ENCODE data around the gene HIF1A. TPM values are rescaled to one million over a fixed set of nuclear protein-coding genes. Genes with fewer than 3 reads are reported as not detected.
"Not testable (repeated sequence)": the region's sequence is repeated elsewhere in the genome, so short reads cannot be mapped to it uniquely, and the experiment has no call there.

Gene HIF1A
- total and polyA plus RNA-seq, 10 of the 15 experiments (the other 5 are each of a cell fraction or from before 2014, with no cell fraction given) = 18.3 to 97.0 (median 75.3) TPM

GRCh38 chr14:61754627-61755381 lies 59.5 kb downstream of the HIF1A start:
- SMC1A ChIA-PET (ENCODE audit: uncharacterized antibody, unreplicated experiment) = no interaction called here
- no peak overlapping the region for H3K27ac ChIP-seq (ENCODE audit: control insufficient read depth, insufficient read depth)
- no peaks in the 10 kb centered on the region for H3K36me3 ChIP-seq (ENCODE audit: control insufficient read depth in 2 of 2, insufficient read depth in 2 of 2, low read length in 1 of 2)
- in situ Hi-C loops (cut with MboI) = no loop called here
- CTCF ChIA-PET = interaction anchor here (2.3 to 4.9 kb wide), 2 partner anchors 83 to 279 kb away, joined by 9 to 37 read pairs; no protein-coding TSS in a partner anchor
- FAIRE-seq (no peak), DNase-seq (ENCODE audit: low read depth, low spot score) (no peak), ATAC-seq (no peak)
- RAD21 ChIA-PET (ENCODE audit: unreplicated experiment) = interaction anchor here (10.8 kb wide), 1 partner anchor 8 kb away, joined by 102 read pairs; the partner anchor contains the start of gene SNAPC1
- peaks cover 15% of the 10 kb centered on the region for H3K79me2 ChIP-seq (ENCODE audit: control insufficient read depth, insufficient read depth, low read length)
- no peaks in the 10 kb centered on the region for H3K9me3 ChIP-seq (replicated peaks; ENCODE audit: control insufficient read depth, insufficient read depth, low read length)
- peaks cover 15% of the 10 kb centered on the region for H3K4me1 ChIP-seq (ENCODE audit: control insufficient read depth, insufficient read depth, low read length)
- TF ChIP-seq ZNF274 (IDR thresholded peaks at IDR 0.05; ENCODE audit: insufficient read depth, insufficient read length) (no peak), ZZZ3 (IDR thresholded peaks at IDR 0.05; ENCODE audit: control insufficient read depth, insufficient read length, low read depth) (no peak), SUZ12 (IDR thresholded peaks at IDR 0.05; ENCODE audit: unreplicated experiment) (no peak), JUNB (IDR thresholded peaks at IDR 0.05) (no peak), RFX5 (IDR thresholded peaks at IDR 0.05; ENCODE audit: low read depth, low read length) (no peak), BHLHE40 (IDR thresholded peaks at IDR 0.05; ENCODE audit: borderline replicate concordance in 1 of 2, low read depth in 2 of 2, low read length in 1 of 2) (no peak), IRF4 (IDR thresholded peaks at IDR 0.05; ENCODE audit: low read depth, low read length) (no peak)
- no peak overlapping the region for H3K4me2 ChIP-seq (ENCODE audit: control insufficient read depth, insufficient read depth)
- 89% methylated on average over 5 of the region's 5 CpGs for WGBS (ENCODE audit: insufficient coverage, insufficient replicate concordance, low lambda C conversion rate, missing lambda C conversion rate)
- no peak overlapping the region for H3K4me3 ChIP-seq
- intact Hi-C loops (cut with micrococcal nuclease; ENCODE audit: unreplicated experiment) = no loop called here
- H3K9ac ChIP-seq (ENCODE audit: control insufficient read depth, insufficient read depth, low read length) = no peak overlapping the region
- POLR2A ChIA-PET = interaction anchor here (1.0 to 10.5 kb wide), 2 partner anchors 9 to 12 kb away, joined by 4 to 130 read pairs; partner anchors contain the start of gene SNAPC1
- no peaks in the 10 kb centered on the region for H4K20me1 ChIP-seq (ENCODE audit: control insufficient read depth, insufficient read depth)
- no peaks in the 10 kb centered on the region for H3K27me3 ChIP-seq (replicated peaks in 1 of 2; ENCODE audit: control insufficient read depth in 2 of 2, insufficient read depth in 2 of 2, low read length in 1 of 2)
- no peak overlapping the region for H2AFZ ChIP-seq (ENCODE audit: control insufficient read depth, low read depth, low read length)
- no TSS peak for BruUV-seq (replicated peaks)

- BruUV-seq (replicated peaks); ATAC-seq; H3K9ac ChIP-seq (ENCODE audit: control insufficient read depth, insufficient read depth, low read length); FAIRE-seq; H3K27me3 ChIP-seq (replicated peaks in 1 of 2; ENCODE audit: control insufficient read depth in 2 of 2, insufficient read depth in 2 of 2, low read length in 1 of 2); H4K20me1 ChIP-seq (ENCODE audit: control insufficient read depth, insufficient read depth); H3K9me3 ChIP-seq (replicated peaks; ENCODE audit: control insufficient read depth, insufficient read depth, low read length); intact Hi-C loops (cut with micrococcal nuclease; ENCODE audit: unreplicated experiment); H3K4me2 ChIP-seq (ENCODE audit: control insufficient read depth, insufficient read depth); in situ Hi-C loops (cut with MboI); DNase-seq (ENCODE audit: low read depth, low spot score); H3K79me2 ChIP-seq (ENCODE audit: control insufficient read depth, insufficient read depth, low read length); RAD21 ChIA-PET (ENCODE audit: unreplicated experiment); SMC1A ChIA-PET (ENCODE audit: uncharacterized antibody, unreplicated experiment); H3K27ac ChIP-seq (ENCODE audit: control insufficient read depth, insufficient read depth); H2AFZ ChIP-seq (ENCODE audit: control insufficient read depth, low read depth, low read length); H3K4me3 ChIP-seq; H3K36me3 ChIP-seq (ENCODE audit: control insufficient read depth in 2 of 2, insufficient read depth in 2 of 2, low read length in 1 of 2): not testable (repeated sequence)
- CTCF ChIA-PET = interaction anchor here (4.9 kb wide), 1 partner anchor 82 kb away, joined by 37 read pairs; no protein-coding TSS in a partner anchor
- peak; percentile 39; the same call in 1 of the 2 replicates for TF ChIP-seq PKNOX1 (IDR thresholded peaks at IDR 0.05)
- peak; percentile 58 for TF ChIP-seq BCL3 (IDR thresholded peaks at IDR 0.05; ENCODE audit: borderline replicate concordance, insufficient read depth, low read depth, low read length, poor library complexity, severe bottlenecking)
- POLR2A ChIA-PET = interaction anchor here (1.0 kb wide), 1 partner anchor 12 kb away, joined by 4 read pairs; no protein-coding TSS in a partner anchor
- peaks cover 15% of the 10 kb centered on the region for H3K4me1 ChIP-seq (ENCODE audit: control insufficient read depth, insufficient read depth, low read length)
Measured at GRCh38 chr14:61755382-61755742, 60.0 kb downstream of the HIF1A start.

All from GM12878 (cell line).